ENCODE data around the gene TNFSF15.

TNFSF15 gene

GRCh38 chr9:114791312-114791711 is 14.5 kb downstream of the TNFSF15 start:
- TF ChIP-seq CTCF (IDR thresholded peaks at IDR 0.05; ENCODE audit: insufficient read depth, missing control alignments) = no peak
- FAIRE-seq (no peak), DNase-seq (ENCODE audit: insufficient read length, low spot score) (no peak)

- no peak for TF ChIP-seq CTCF (IDR thresholded peaks at IDR 0.05; ENCODE audit: insufficient read depth, missing control alignments)
- FAIRE-seq = no peak
- DNase-seq (ENCODE audit: insufficient read length, low spot score) = no peak
These were observed 15.3 kb downstream of the TNFSF15 start for GRCh38 chr9:114790521-114790920.

- no peak for DNase-seq (ENCODE audit: insufficient read length, low spot score)
- FAIRE-seq = no peak
- TF ChIP-seq CTCF (IDR thresholded peaks at IDR 0.05; ENCODE audit: insufficient read depth, missing control alignments) = no peak
These were observed 16.8 kb downstream of the TNFSF15 start for GRCh38 chr9:114789006-114789405.

- no peak for DNase-seq (ENCODE audit: insufficient read length, low spot score)
These were observed 17.9 kb downstream of the TNFSF15 start for GRCh38 chr9:114787781-114788498.

GRCh38 chr9:114787214-114787613 is 18.6 kb downstream of the TNFSF15 start:
- FAIRE-seq = no peak
- no peak for TF ChIP-seq CTCF (IDR thresholded peaks at IDR 0.05; ENCODE audit: insufficient read depth, missing control alignments)
- DNase-seq (ENCODE audit: insufficient read length, low spot score) = no peak

More at GRCh38 chr9:114787781-114788498, 17.9 kb downstream of the TNFSF15 start:
- no peak for TF ChIP-seq CTCF (IDR thresholded peaks at IDR 0.05; ENCODE audit: insufficient read depth, missing control alignments)
- no peak for FAIRE-seq

GRCh38 chr9:114785866-114786650 is 19.8 kb downstream of the TNFSF15 start:
- FAIRE-seq (no peak), DNase-seq (ENCODE audit: insufficient read length, low spot score) (no peak)
- TF ChIP-seq CTCF (IDR thresholded peaks at IDR 0.05; ENCODE audit: insufficient read depth, missing control alignments) = no peak
